CD4-positive, CD25-positive, alpha-beta regulatory T cell (primary cell): ENCODE measurements around the gene ZZZ3. TPM values are rescaled to one million over a fixed set of nuclear protein-coding genes. Genes with fewer than 3 reads are reported as not detected.
A peak's percentile ranks its signal among the peaks of the same experiment; 100 is the strongest.
"Not testable (repeated sequence)": the region's sequence is repeated elsewhere in the genome, so short reads cannot be mapped to it uniquely, and the experiment has no call there.

Experiments
- ATAC-seq, 2 donors: fragments of 150-1000 bp; cut with Tn5 transposase; one replicate each; pipeline ENCODE4 v1.10.0; 2021; ENCODE audit warnings: low read depth in 2 of 2, moderate number of reproducible peaks in 2 of 2, moderate library complexity in 1 of 2
- DNase-seq, 3 donors: peaks; one replicate each; pipeline versions ENCODE4 v3.0.0 to v3.0.0-alpha.2; 2012 to 2022; ENCODE audit warnings: mixed read lengths in 1 of 3
- H3K27ac ChIP-seq: one replicate; pipeline ENCODE4 v1.7.0; 2013; ENCODE audit warnings: mild to moderate bottlenecking, low read length; ENCODE audit not compliant: insufficient read depth, poor library complexity, severe bottlenecking
- H3K27me3 ChIP-seq: one replicate; pipeline ENCODE4 v1.7.0; 2013; ENCODE audit warnings: low read length; ENCODE audit not compliant: control insufficient read depth, insufficient read depth
- H3K36me3 ChIP-seq: one replicate; pipeline ENCODE4 v1.7.0; 2013; ENCODE audit warnings: mild to moderate bottlenecking, low read length, moderate library complexity; ENCODE audit not compliant: control insufficient read depth, insufficient read depth
- H3K4me1 ChIP-seq: 2 replicates; pipeline ENCODE4 v1.7.0; 2013; ENCODE audit warnings: mild to moderate bottlenecking, low read length; ENCODE audit not compliant: insufficient read depth, control insufficient read depth, poor library complexity, severe bottlenecking
- H3K4me3 ChIP-seq: one replicate; pipeline ENCODE4 v1.7.0; 2013; ENCODE audit warnings: low read depth, mild to moderate bottlenecking, low read length, moderate library complexity
- H3K9me3 ChIP-seq, 2 experiments: 1 replicate in 1 of 2; 2 replicates in 1 of 2; pipeline ENCODE4 v1.7.0; 2013; ENCODE audit warnings: low read length in 2 of 2, mild to moderate bottlenecking in 1 of 2, moderate library complexity in 1 of 2; ENCODE audit not compliant: control insufficient read depth in 2 of 2
- H3K27ac Mint-ChIP-seq, 3 donors: one replicate each; pipeline ENCODE4 v1.8.0; 2020 to 2022; ENCODE audit warnings: mild to moderate bottlenecking in 3 of 3, mixed read lengths in 3 of 3, moderate library complexity in 2 of 3
- H3K27me3 Mint-ChIP-seq: one replicate; pipeline ENCODE4 v1.8.0; 2022; ENCODE audit warnings: mild to moderate bottlenecking, mixed read lengths
- H3K36me3 Mint-ChIP-seq: one replicate; pipeline ENCODE4 v1.8.0; 2020; ENCODE audit warnings: mixed read lengths
- H3K4me1 Mint-ChIP-seq, 4 donors: one replicate each; pipeline ENCODE4 v1.8.0; 2020 to 2022; ENCODE audit warnings: mixed read lengths in 4 of 4, mild to moderate bottlenecking in 1 of 4
- H3K4me3 Mint-ChIP-seq, 4 donors: one replicate each; pipeline ENCODE4 v1.8.0; 2020 to 2022; ENCODE audit warnings: mild to moderate bottlenecking in 4 of 4, mixed read lengths in 4 of 4, moderate library complexity in 3 of 4
- H3K9me3 Mint-ChIP-seq, 7 donors: one replicate each; pipeline ENCODE4 v1.8.0; 2020 to 2022; ENCODE audit warnings: mixed read lengths in 7 of 7, mild to moderate bottlenecking in 3 of 7, moderate library complexity in 2 of 7
- polyA plus RNA-seq, 4 donors: library from polyadenylated mRNA; unstranded; fragments of 300-500 nt; fragmentation: Illumina TruSeq; gene quantifications; one replicate each; pipeline ENCODE4 v1.2.3, GENCODE V29; 2021
- total RNA-seq: library from RNA; stranded (reverse); gene quantifications from one replicate; pipeline ENCODE4 v1.2.3, GENCODE V29; 2022

Gene ZZZ3
- total and polyA plus RNA-seq, 5 donors from 2014 or later: 24.2 to 52.8 (median 26.7) TPM

DNA sequence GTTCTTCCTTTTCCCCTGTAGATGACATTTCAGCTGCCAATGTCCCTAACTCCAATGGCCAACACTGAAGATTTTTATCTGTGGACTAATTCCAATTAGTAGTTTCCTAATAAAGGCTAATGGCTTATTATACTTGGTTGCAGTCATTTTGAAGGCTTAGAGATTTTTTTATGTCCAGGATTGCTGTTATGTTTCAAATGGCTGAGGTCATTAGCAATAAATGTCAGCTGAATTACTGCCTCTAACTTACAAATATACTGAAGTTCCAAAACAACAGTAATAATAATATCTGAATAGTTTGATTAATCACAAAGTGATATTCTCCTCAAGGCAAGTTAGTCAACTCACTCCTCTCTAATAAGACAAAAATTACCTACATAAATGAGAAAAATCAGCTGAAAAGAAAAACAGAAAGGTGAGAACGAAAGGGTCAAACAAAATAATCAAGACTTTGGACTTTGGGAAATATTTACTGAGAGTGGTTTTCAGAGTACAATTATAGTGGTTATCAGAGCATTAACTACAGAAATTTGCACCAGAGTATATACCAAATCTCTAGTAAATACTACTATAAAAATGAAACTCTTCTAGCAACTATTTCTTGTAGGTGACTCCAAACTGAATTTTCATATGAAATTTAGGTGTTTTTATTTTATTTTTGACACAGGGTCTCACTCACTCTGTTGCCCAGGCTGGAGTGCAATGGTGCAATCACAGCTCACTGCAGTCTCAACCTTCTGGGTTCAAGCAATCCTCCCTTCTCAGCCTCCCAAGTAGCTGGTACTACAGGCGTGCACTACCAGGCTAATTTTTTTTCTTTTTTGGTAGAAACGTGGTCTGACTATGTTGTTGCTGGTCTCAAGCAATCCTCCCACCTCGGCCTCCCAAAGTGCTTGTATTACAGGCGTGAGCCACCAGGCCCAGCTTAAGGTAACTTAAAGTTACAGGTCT is 3.5 kb downstream of the ZZZ3 start:
- Histone ChIP-seq H3K4me3 (peak overlapping the region; percentile 40), H3K9me3 (no peaks in the 10 kb centered on the region), H3K36me3 (peaks cover 7% of the 10 kb centered on the region), H3K4me1 (peaks cover 37% of the 10 kb centered on the region), H3K27me3 (no peaks in the 10 kb centered on the region), H3K27ac (no peak overlapping the region)
- no peak for ATAC-seq
- H3K27me3 Mint-ChIP-seq: no peaks in the 10 kb centered on the region
- peaks cover 46 to 77% (median 52%) of the 10 kb centered on the region in 4 donors for H3K4me1 Mint-ChIP-seq
- H3K9me3 Mint-ChIP-seq: peaks cover 0 to 3% (median 0%) of the 10 kb centered on the region in 7 donors
- no peak for DNase-seq
- H3K36me3 Mint-ChIP-seq: peaks cover 14% of the 10 kb centered on the region
- peak overlapping the region in 2 of 4 donors; percentile 48 to 64 for H3K4me3 Mint-ChIP-seq
- H3K27ac Mint-ChIP-seq: peak overlapping the region in 1 of 3 donors; percentile 31

GRCh38 chr1:77674807-77675206 is 7.7 kb downstream of the ZZZ3 start:
- peak overlapping the region in 2 of 4 donors; percentile 27 to 35 for H3K4me3 Mint-ChIP-seq
- ATAC-seq, H3K9me3 Mint-ChIP-seq, H3K27ac ChIP-seq, H3K27me3 ChIP-seq, H3K9me3 ChIP-seq, H3K27ac Mint-ChIP-seq, H3K36me3 ChIP-seq, DNase-seq, H3K4me3 ChIP-seq, H3K27me3 Mint-ChIP-seq: not testable (repeated sequence)
- peaks cover 14% of the 10 kb centered on the region for H3K36me3 Mint-ChIP-seq
- H3K4me1 ChIP-seq: peaks cover 27% of the 10 kb centered on the region
- H3K4me1 Mint-ChIP-seq: peaks cover 52 to 86% (median 61%) of the 10 kb centered on the region in 4 donors

DNA sequence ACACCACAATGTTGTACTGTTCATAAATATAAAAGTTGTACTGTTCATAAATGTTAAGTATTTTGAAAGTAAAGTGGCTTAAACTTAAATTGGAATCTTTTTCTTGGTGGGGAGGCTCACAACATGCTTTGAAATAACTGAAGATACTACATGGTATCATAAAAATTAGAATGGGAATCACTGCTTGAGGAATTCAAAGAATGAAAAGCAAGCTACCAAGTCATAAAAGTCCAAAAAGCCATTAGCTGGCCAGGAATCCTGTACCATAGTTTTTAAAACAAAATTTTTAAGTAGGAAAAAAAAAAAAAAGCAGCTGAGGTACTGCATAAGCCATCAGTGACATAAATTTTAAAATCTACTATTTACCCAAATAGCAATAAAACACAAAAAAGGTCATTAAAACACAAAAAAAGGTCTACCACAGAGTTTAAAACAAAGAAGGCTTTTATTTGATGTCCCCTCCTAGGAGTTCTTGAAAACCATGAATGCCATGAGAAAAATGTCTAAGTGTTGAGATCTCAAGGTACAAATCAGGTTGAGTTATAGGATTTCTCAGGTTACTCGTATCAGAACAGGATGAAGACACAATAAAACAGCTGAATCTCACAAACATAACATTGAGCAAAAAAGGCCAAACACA is 8.6 kb downstream of the ZZZ3 start:
- Histone ChIP-seq H3K4me1 (peaks cover 27% of the 10 kb centered on the region), H3K4me3 (no peak overlapping the region), H3K27ac (no peak overlapping the region), H3K27me3 (no peaks in the 10 kb centered on the region), H3K36me3 (peaks cover 7% of the 10 kb centered on the region), H3K9me3 (no peaks in the 10 kb centered on the region)
- Mint-ChIP-seq H3K9me3 (no peaks in the 10 kb centered on the region), H3K27me3 (no peaks in the 10 kb centered on the region), H3K4me3 (peak overlapping the region in 1 of 4 donors; percentile 35), H3K27ac (no peak overlapping the region), H3K4me1 (peaks cover 50 to 85% (median 61%) of the 10 kb centered on the region in 4 donors), H3K36me3 (peaks cover 12% of the 10 kb centered on the region)
- no peak for DNase-seq
- no peak for ATAC-seq

DNA sequence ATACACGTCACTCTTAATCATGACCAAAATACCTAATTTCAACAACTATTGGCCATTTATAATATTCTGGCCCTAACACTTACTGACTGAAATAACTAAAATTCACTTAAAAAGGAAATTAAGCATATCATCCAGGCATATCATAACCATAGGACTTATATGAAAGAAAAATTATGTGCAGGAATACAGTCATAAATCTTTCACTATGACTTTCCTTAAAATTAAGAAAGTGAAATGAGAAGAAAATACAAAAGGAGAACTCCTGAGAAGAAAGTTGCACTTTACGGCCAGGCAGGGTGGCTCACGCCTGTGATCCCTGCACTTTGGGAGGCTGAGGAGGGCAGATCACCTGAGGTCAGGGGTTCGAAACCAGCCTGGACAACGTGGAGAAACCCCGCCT is 9.4 kb downstream of the ZZZ3 start:
- H3K4me3 Mint-ChIP-seq: peak overlapping the region in 1 of 4 donors; percentile 38

DNA sequence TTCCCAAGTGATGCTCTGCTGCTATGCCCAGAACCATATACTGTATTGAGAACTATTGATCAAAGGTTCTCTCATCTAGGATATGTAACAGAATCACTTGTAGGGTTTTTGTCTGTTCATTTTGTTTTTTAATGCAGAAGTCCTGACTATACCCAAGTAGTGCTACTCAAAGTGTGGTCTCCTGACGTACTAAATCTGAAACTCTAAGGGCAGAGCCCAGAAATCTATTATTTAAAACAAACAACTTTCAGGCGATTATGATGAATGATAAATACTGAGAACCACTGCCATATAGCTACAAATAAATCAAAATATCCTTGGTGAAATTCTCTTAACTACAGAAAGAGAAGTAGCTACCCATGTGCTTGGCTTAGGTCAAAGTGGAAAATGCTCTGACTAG is 10.1 kb downstream of the ZZZ3 start:
- no peaks in the 10 kb centered on the region for H3K27me3 ChIP-seq
- ATAC-seq (no peak), DNase-seq (no peak)
- H3K27ac ChIP-seq: no peak overlapping the region
- H3K27me3 Mint-ChIP-seq: no peaks in the 10 kb centered on the region
- H3K4me1 Mint-ChIP-seq: peaks cover 40 to 83% (median 52%) of the 10 kb centered on the region in 4 donors
- no peaks in the 10 kb centered on the region for H3K9me3 Mint-ChIP-seq
- H3K4me3 ChIP-seq: peak overlapping the region; percentile 42
- no peaks in the 10 kb centered on the region for H3K9me3 ChIP-seq
- peaks cover 7% of the 10 kb centered on the region for H3K36me3 Mint-ChIP-seq
- peak overlapping the region in 1 of 3 donors; percentile 60 for H3K27ac Mint-ChIP-seq
- peaks cover 21% of the 10 kb centered on the region for H3K4me1 ChIP-seq
- H3K36me3 ChIP-seq: peaks cover 7% of the 10 kb centered on the region
- peak overlapping the region in 1 of 4 donors; percentile 17 for H3K4me3 Mint-ChIP-seq

More for the DNA sequence above, 9.4 kb downstream of the ZZZ3 start:
- H3K27ac Mint-ChIP-seq: peak overlapping the region in 1 of 3 donors; percentile 60
- Histone ChIP-seq H3K36me3 (peaks cover 7% of the 10 kb centered on the region), H3K4me1 (peaks cover 25% of the 10 kb centered on the region), H3K27ac (no peak overlapping the region), H3K4me3 (no peak overlapping the region), H3K27me3 (no peaks in the 10 kb centered on the region), H3K9me3 (no peaks in the 10 kb centered on the region)
- H3K36me3 Mint-ChIP-seq: peaks cover 7% of the 10 kb centered on the region
- peaks cover 44 to 84% (median 56%) of the 10 kb centered on the region in 4 donors for H3K4me1 Mint-ChIP-seq
- no peaks in the 10 kb centered on the region for H3K27me3 Mint-ChIP-seq
- DNase-seq (no peak), ATAC-seq (no peak)
- H3K9me3 Mint-ChIP-seq: no peaks in the 10 kb centered on the region

- Mint-ChIP-seq H3K36me3 (peaks cover 7% of the 10 kb centered on the region), H3K9me3 (no peaks in the 10 kb centered on the region), H3K4me3 (peak overlapping the region in 3 of 4 donors; percentile 12 to 69 (median 17)), H3K4me1 (peaks cover 41 to 80% (median 52%) of the 10 kb centered on the region in 4 donors), H3K27me3 (no peaks in the 10 kb centered on the region), H3K27ac (peak overlapping the region in 1 of 3 donors; percentile 31)
- no peak overlapping the region for H3K27ac ChIP-seq
- H3K9me3 ChIP-seq: no peaks in the 10 kb centered on the region
- H3K4me1 ChIP-seq: peaks cover 16% of the 10 kb centered on the region
- H3K27me3 ChIP-seq: no peaks in the 10 kb centered on the region
- DNase-seq (no peak), ATAC-seq (no peak)
- H3K4me3 ChIP-seq: peak overlapping the region; percentile 42
- peaks cover 7% of the 10 kb centered on the region for H3K36me3 ChIP-seq
Observed at GRCh38 chr1:77671836-77672235, 10.6 kb downstream of the ZZZ3 start.

- ATAC-seq (no peak), DNase-seq (no peak)
- H3K4me3 Mint-ChIP-seq: peak overlapping the region in 1 of 4 donors; percentile 25
- no peaks in the 10 kb centered on the region for H3K9me3 Mint-ChIP-seq
- H3K4me3 ChIP-seq: no peak overlapping the region
- H3K4me1 ChIP-seq: peaks cover 16% of the 10 kb centered on the region
- no peaks in the 10 kb centered on the region for H3K27me3 Mint-ChIP-seq
- H3K4me1 Mint-ChIP-seq: peaks cover 41 to 80% (median 50%) of the 10 kb centered on the region in 4 donors
- no peak overlapping the region for H3K27ac ChIP-seq
- no peaks in the 10 kb centered on the region for H3K9me3 ChIP-seq
- no peaks in the 10 kb centered on the region for H3K36me3 ChIP-seq
- H3K36me3 Mint-ChIP-seq: peaks cover 3% of the 10 kb centered on the region
- H3K27me3 ChIP-seq: no peaks in the 10 kb centered on the region
- peak overlapping the region; percentile 32 to 83 (median 55) for H3K27ac Mint-ChIP-seq
Observed at GRCh38 chr1:77670330-77670729, 12.1 kb downstream of the ZZZ3 start.
